WI38 (cell line): ENCODE measurements around the gene C5orf15.

Source experiments
- H3K4me3 ChIP-seq: 2 replicates; pipeline ENCODE4 v1.5.1; 2011; ENCODE audit warnings: low read depth, mild to moderate bottlenecking, control low read depth, low read length
- TF ChIP-seq, protein P1 (sequence below): IDR thresholded peaks from 2 replicates; pipeline ENCODE4 v1.5.1; 2012; ENCODE audit warnings: low read depth, mild to moderate bottlenecking, control low read depth, low read length

Gene C5orf15

DNA sequence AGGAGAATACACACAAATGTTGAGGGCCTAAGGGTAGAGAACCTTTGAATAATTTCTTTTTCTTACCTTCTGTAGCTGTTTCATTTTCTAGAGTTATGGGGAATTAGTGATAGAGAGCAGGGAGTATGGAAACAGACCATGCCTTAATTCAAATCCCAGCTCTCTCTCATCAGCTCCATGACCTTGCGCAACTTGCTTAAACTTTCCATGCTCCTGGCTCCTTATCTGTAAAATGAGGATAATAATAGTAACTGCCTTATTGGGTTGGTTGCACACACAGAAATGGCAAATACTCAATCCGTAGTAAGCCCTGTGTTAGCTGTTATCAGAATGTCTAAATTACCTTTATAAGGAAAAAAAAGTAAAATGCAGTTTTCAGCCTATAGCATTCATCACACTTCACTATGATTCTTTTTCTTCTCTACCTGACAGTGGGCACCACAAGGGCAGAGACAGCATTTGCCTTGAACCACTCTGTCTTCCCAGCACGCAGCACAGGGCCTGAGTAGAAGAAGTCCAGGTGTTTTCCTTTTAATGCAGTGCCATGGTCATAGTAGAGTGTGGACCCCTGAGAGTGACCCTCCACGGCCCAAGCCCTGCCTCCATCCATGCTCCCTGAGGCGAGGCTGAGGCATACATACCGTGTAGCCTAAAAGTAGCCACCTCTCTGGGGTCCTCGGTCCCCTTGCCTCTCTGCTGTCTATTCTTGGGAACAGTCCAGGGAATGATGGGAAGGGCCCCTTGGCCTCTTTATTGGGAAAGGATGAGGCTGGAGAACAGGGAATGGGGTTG, 17.4 kb downstream of the C5orf15 start:
- TF ChIP-seq, protein P1, sequence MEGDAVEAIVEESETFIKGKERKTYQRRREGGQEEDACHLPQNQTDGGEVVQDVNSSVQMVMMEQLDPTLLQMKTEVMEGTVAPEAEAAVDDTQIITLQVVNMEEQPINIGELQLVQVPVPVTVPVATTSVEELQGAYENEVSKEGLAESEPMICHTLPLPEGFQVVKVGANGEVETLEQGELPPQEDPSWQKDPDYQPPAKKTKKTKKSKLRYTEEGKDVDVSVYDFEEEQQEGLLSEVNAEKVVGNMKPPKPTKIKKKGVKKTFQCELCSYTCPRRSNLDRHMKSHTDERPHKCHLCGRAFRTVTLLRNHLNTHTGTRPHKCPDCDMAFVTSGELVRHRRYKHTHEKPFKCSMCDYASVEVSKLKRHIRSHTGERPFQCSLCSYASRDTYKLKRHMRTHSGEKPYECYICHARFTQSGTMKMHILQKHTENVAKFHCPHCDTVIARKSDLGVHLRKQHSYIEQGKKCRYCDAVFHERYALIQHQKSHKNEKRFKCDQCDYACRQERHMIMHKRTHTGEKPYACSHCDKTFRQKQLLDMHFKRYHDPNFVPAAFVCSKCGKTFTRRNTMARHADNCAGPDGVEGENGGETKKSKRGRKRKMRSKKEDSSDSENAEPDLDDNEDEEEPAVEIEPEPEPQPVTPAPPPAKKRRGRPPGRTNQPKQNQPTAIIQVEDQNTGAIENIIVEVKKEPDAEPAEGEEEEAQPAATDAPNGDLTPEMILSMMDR: no peak
- no peak overlapping the region for H3K4me3 ChIP-seq

DNA sequence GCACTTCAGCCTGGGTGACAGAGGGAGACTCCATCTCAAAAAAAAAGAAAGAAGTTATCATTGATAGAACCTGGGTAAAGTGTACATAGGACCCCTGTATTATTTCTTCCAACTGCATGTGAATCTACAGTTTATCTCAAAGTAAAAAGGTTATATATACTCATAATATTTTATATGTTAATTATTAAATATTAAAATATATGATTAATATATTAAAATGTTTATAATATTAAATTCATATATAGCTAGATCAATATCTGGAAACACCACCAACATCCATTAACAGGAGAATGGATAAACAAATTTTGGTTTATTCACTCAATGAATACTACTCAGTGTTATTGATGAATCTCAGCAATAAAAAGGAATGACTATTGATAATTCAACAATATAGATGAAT, 19.7 kb downstream of the C5orf15 start:
- H3K4me3 ChIP-seq: no peak overlapping the region
- TF ChIP-seq, protein P1: no peak

DNA sequence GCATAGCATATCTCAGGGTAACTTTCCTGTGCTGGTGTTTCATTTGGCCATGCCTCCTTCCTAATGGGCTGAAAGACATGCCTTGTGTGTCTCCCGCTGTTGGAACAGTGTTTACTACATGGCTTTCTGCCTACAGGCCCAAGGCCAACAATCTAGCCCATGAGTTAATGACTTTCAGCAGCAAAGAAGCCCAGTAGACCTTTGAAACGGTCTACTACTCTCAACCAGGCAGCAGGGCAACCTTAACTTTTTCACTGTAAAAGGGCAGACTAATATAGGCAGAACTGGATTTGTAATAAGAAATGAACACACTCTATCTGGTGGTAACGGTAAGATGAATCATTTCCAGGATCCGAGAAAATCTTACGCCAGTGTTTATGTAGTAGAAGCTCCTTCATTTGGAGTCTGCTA, 21.0 kb downstream of the C5orf15 start:
- TF ChIP-seq, protein P1: no peak
- no peak overlapping the region for H3K4me3 ChIP-seq

GRCh38 chr5:133945568-133945967, 22.9 kb downstream of the C5orf15 start:
- TF ChIP-seq, protein P1: no peak

GRCh38 chr5:133944263-133945185, 23.9 kb downstream of the C5orf15 start:
- H3K4me3 ChIP-seq: no peak overlapping the region
- TF ChIP-seq, protein P1: peak; percentile 66

More at GRCh38 chr5:133945568-133945967, 22.9 kb downstream of the C5orf15 start:
- no peak overlapping the region for H3K4me3 ChIP-seq

DNA sequence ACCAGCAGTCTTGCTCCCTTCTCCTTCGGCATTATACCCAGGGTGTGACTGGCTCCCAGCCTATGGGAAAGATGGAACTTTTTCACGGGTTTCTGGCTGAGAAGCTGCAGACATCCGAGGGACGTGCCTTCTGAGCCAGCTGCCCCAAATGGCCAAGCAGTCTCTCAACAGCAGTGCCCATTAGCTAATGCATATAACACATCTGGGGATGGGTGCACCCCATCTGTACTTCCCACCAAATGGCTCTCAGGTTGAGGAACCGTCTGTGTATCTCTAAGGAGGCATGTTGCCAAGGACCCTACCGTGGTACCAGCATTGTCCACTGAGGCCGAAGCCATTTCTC, 25.0 kb downstream of the C5orf15 start:
- TF ChIP-seq, protein P1: no peak
- no peak overlapping the region for H3K4me3 ChIP-seq
